ENCODE results near the gene ARRB1.
"Not testable (repeated sequence)": the region's sequence is repeated elsewhere in the genome, so short reads cannot be mapped to it uniquely, and the experiment has no call there.

ARRB1 gene

DNA sequence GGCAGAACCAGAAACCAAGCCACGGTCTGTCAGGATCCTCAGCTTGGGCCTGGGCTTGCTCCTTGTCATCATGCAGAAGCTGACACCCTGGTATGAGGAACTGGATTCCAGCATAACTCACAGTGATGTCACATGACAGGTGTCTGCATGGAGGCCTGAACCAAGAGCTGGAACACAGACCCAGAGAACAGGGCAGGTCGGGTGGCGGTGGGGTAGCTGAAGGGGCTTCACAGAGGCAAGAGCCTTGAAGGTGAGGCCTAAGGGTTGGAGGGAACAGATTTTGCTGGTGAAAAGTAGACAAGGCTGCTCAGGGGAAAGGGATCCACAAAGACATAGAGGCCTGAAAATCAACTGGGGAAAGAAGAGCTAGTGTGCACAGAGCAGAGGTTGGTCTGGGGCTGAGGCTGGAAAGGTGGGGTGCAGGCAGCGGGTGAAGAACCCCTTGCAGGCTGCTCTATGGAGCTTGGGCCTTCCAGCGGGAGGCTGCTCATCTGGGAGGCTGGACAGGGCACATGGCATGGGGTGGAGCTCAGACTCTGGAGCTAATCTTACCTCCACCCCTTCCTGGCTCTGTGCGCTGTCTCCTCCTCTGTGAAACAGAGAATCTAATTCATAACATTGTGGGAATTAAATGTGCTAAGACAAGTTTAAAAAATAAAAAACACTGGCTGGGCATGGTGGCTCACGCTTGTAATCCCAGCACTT, 29.4 kb upstream of the ARRB1 start:
- TF ChIP-seq, protein P1, sequence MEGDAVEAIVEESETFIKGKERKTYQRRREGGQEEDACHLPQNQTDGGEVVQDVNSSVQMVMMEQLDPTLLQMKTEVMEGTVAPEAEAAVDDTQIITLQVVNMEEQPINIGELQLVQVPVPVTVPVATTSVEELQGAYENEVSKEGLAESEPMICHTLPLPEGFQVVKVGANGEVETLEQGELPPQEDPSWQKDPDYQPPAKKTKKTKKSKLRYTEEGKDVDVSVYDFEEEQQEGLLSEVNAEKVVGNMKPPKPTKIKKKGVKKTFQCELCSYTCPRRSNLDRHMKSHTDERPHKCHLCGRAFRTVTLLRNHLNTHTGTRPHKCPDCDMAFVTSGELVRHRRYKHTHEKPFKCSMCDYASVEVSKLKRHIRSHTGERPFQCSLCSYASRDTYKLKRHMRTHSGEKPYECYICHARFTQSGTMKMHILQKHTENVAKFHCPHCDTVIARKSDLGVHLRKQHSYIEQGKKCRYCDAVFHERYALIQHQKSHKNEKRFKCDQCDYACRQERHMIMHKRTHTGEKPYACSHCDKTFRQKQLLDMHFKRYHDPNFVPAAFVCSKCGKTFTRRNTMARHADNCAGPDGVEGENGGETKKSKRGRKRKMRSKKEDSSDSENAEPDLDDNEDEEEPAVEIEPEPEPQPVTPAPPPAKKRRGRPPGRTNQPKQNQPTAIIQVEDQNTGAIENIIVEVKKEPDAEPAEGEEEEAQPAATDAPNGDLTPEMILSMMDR (conservative IDR thresholded peaks at IDR 0.05; ENCODE audit: control insufficient read depth, insufficient read depth, low read depth, low read length), result no peak
- no peak for DNase-seq (ENCODE audit: low read depth)
- H3K4me3 ChIP-seq (ENCODE audit: control insufficient read depth, low read depth, low read length), result no peak overlapping the region

GRCh38 chr11:75380245-75380644, 28.8 kb upstream of the ARRB1 start:
- DNase-seq (ENCODE audit: low read depth), result no peak
- TF ChIP-seq, protein P1 (conservative IDR thresholded peaks at IDR 0.05; ENCODE audit: control insufficient read depth, insufficient read depth, low read depth, low read length), result no peak
- no peak overlapping the region for H3K4me3 ChIP-seq (ENCODE audit: control insufficient read depth, low read depth, low read length)

DNA sequence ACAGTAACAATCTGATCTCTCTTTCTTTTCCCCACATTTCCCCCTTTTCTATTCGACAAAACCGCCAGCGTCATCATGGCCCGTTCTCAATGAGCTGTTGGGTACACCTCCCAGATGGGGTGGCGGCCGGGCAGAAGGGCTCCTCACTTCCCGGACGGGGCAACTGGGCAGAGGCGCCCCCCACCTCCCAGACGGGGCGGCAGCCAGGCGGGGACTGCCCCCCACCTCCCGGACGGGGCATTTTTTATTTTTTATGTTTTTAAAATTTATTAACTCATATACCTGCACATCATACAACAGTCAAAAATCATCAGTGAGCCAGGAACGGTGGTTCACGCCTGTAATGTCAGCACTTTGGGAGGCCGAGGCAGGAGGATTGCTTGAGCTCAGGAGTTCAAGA, 27.3 kb upstream of the ARRB1 start:
- not testable (repeated sequence) for DNase-seq (ENCODE audit: low read depth); H3K4me3 ChIP-seq (ENCODE audit: control insufficient read depth, low read depth, low read length)

- DNase-seq (ENCODE audit: low read depth), result no peak
- H3K4me3 ChIP-seq (ENCODE audit: control insufficient read depth, low read depth, low read length), result no peak overlapping the region
- TF ChIP-seq, protein P1 (conservative IDR thresholded peaks at IDR 0.05; ENCODE audit: control insufficient read depth, insufficient read depth, low read depth, low read length), result no peak
These were observed 24.7 kb upstream of the ARRB1 start for GRCh38 chr11:75376175-75376574.

DNA sequence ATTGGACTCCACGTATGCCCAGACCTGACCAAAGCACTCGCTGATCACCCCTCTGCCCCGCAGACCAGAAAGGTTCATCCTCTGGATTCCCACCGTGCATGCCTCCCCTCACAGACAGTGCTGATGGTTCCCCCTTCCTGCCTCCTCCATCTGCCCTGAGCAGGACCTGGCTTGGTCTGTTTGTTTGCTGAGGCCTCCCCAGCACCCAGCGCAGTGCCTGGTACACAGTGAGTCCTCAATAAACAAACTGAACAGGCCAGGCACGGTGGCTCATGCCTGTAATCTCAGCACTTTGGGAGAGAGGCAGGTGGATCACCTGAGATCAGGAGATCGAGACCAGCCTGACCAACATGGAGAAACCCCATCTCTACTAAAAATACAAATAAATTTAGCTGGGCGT, 24.2 kb upstream of the ARRB1 start:
- no peak for DNase-seq (ENCODE audit: low read depth)
- H3K4me3 ChIP-seq (ENCODE audit: control insufficient read depth, low read depth, low read length), result no peak overlapping the region
- TF ChIP-seq, protein P1 (conservative IDR thresholded peaks at IDR 0.05; ENCODE audit: control insufficient read depth, insufficient read depth, low read depth, low read length), result no peak

DNA sequence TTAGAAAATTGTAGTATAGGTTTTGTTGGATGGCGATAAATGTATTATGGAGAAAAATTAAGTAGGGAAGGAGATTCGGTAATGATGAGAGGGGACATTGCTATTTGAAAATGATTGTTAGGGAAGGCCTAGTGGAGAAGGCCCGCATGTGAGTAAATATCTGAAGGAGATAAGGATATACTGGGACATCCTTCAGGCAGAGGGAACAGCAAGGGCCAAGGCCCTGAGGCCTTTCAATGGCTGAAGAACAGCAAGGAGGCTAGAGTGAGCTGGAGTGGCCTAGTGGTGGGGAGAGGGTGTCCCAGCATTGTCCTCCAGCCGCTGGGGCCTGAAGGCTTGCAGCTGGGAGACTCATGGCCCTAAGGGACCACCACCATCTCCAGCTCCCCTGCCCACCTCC, 23.2 kb upstream of the ARRB1 start:
- H3K4me3 ChIP-seq (ENCODE audit: control insufficient read depth, low read depth, low read length), result no peak overlapping the region
- no peak for DNase-seq (ENCODE audit: low read depth)
- TF ChIP-seq, protein P1 (conservative IDR thresholded peaks at IDR 0.05; ENCODE audit: control insufficient read depth, insufficient read depth, low read depth, low read length), result no peak

- H3K4me3 ChIP-seq (ENCODE audit: control insufficient read depth, low read depth, low read length), result no peak overlapping the region
- DNase-seq (ENCODE audit: low read depth), result no peak
- TF ChIP-seq, protein P1 (conservative IDR thresholded peaks at IDR 0.05; ENCODE audit: control insufficient read depth, insufficient read depth, low read depth, low read length), result no peak
These were observed 21.7 kb upstream of the ARRB1 start for GRCh38 chr11:75373201-75373600.

Data from fibroblast of mammary gland (primary cell).